Stimulated activated naive CD8-positive, alpha-beta T cell treated with anti-CD3 and anti-CD28 coated beads, Interleukin-15, Interleukin-2, amounts not matched to agents 100 ng/mL and 50 ng/mL, for 24 hours (primary cell): ENCODE measurements around the gene NUP107.

ENCODE experiments used
- H3K27ac Mint-ChIP-seq: one replicate; pipeline ENCODE4 v1.8.0; 2021; ENCODE audit warnings: mild to moderate bottlenecking, mixed read lengths
- H3K27me3 Mint-ChIP-seq: one replicate; pipeline ENCODE4 v1.8.0; 2021; ENCODE audit warnings: mixed read lengths
- H3K36me3 Mint-ChIP-seq: one replicate; pipeline ENCODE4 v1.8.0; 2021; ENCODE audit warnings: low read depth, mixed read lengths
- H3K4me1 Mint-ChIP-seq: one replicate; pipeline ENCODE4 v1.8.0; 2021; ENCODE audit warnings: low read depth, mixed read lengths
- H3K4me3 Mint-ChIP-seq: one replicate; pipeline ENCODE4 v1.8.0; 2021; ENCODE audit warnings: mild to moderate bottlenecking, mixed read lengths
- H3K9me3 Mint-ChIP-seq: one replicate; pipeline ENCODE4 v1.8.0; 2021; ENCODE audit warnings: mixed read lengths

The NUP107 gene

GRCh38 chr12:68755536-68756243 is 68.9 kb downstream of the NUP107 start:
- Mint-ChIP-seq H3K9me3 (no peaks in the 10 kb centered on the region), H3K27me3 (no peaks in the 10 kb centered on the region), H3K4me3 (no peak overlapping the region), H3K27ac (no peak overlapping the region), H3K4me1 (no peaks in the 10 kb centered on the region), H3K36me3 (peaks cover 66% of the 10 kb centered on the region)

DNA sequence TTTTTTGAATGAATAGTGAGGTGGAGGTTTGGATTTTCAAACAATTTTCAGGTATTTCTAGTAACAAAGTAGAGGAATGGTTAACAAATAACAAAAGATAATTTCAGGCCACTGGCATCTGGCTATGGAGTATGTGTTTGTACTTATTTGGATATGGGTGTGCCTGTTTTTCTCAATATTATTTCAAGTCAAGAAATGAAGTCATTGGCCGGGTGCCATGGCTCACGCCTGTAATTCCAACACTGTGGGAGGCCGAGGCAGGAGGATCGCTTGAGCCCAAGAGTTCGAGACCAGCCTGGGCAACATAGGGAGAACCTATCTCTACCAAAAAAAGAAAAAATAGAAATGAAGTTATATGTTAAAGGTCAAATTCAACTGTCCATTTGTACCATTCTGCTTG is 73.1 kb downstream of the NUP107 start:
- Mint-ChIP-seq H3K36me3 (peaks cover 67% of the 10 kb centered on the region), H3K9me3 (no peaks in the 10 kb centered on the region), H3K4me1 (no peaks in the 10 kb centered on the region), H3K27ac (no peak overlapping the region), H3K4me3 (no peak overlapping the region), H3K27me3 (no peaks in the 10 kb centered on the region)

DNA sequence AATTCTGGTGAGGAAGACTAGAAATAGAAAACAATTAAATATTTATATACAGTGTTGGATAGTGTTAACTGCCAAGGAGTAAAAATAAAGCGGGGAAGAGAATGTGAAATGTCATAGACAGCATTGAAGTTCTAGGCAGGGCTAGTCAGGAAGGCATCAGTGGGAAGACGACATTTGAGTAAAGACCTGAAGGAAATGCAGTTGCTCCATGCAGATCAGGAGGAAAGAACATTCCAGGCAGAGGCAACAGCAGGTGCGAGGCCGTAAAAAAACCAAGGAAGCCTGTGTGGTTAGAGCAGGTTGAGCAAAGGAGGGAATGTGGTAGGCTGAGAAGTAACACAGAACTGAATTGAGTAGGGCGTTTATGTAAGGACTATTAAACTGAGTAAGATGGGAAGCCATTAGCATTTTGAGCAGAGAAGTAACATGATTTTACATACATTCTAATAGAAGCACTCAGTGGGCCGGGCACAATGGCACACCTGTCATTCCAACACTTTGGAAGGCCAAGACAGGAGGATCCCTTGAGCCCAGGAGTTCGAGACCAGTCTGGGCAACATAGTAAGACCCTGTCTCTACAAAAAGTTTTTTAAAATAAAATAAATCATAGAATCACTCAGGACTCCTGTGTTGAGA is 74.1 kb downstream of the NUP107 start:
- no peaks in the 10 kb centered on the region for H3K4me1 Mint-ChIP-seq
- H3K4me3 Mint-ChIP-seq = no peak overlapping the region
- H3K27ac Mint-ChIP-seq = no peak overlapping the region
- H3K9me3 Mint-ChIP-seq = no peaks in the 10 kb centered on the region
- no peaks in the 10 kb centered on the region for H3K27me3 Mint-ChIP-seq
- peaks cover 59% of the 10 kb centered on the region for H3K36me3 Mint-ChIP-seq

GRCh38 chr12:68761442-68761812 is 74.6 kb downstream of the NUP107 start:
- H3K9me3 Mint-ChIP-seq = no peaks in the 10 kb centered on the region
- H3K36me3 Mint-ChIP-seq = peaks cover 54% of the 10 kb centered on the region
- H3K27ac Mint-ChIP-seq = no peak overlapping the region
- no peaks in the 10 kb centered on the region for H3K27me3 Mint-ChIP-seq
- no peaks in the 10 kb centered on the region for H3K4me1 Mint-ChIP-seq
- H3K4me3 Mint-ChIP-seq = no peak overlapping the region

- H3K27ac Mint-ChIP-seq = no peak overlapping the region
- no peaks in the 10 kb centered on the region for H3K4me1 Mint-ChIP-seq
- no peak overlapping the region for H3K4me3 Mint-ChIP-seq
- H3K27me3 Mint-ChIP-seq = no peaks in the 10 kb centered on the region
- H3K36me3 Mint-ChIP-seq = peaks cover 52% of the 10 kb centered on the region
- no peaks in the 10 kb centered on the region for H3K9me3 Mint-ChIP-seq
Measured at GRCh38 chr12:68761901-68762630, 75.3 kb downstream of the NUP107 start.

DNA sequence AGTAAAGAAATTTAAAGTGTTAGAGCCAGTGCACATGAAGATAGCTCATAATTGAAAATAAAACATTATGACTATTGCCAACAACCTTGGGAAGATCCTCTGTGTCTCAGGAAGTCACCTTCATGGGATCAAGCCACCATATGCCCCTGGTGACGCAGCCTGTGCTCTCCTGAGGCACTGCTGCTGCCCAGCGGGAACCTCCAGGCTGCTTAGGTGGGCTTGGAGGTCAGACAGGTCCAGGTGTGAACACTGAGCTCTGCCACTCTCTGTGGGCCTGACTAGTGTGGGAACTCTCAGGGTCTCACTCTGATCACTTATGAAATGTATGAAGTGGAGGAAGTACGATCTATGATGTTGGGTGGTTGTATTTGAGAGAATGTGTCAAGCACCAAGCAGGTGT is 75.9 kb downstream of the NUP107 start:
- Mint-ChIP-seq H3K36me3 (peaks cover 48% of the 10 kb centered on the region), H3K27ac (no peak overlapping the region), H3K4me3 (no peak overlapping the region), H3K27me3 (no peaks in the 10 kb centered on the region), H3K9me3 (no peaks in the 10 kb centered on the region), H3K4me1 (no peaks in the 10 kb centered on the region)

DNA sequence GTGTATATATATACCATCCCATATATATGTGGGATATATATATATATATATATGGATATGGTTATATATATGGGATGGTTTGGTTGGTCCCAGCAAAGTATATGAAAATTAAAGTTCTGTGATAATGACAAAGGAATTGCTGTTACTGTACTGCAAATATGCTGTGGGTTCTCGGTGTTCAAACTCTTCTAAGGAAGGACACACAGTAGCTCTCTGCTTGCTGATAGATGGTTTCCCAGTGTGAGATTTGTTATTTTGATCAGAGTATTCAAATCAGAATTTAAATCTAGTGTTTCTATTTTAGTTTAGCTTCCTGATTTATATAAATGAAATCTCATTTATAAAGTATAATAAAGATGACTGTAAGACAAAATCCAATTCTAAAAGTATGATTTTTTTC is 78.9 kb downstream of the NUP107 start:
- no peak overlapping the region for H3K4me3 Mint-ChIP-seq
- no peak overlapping the region for H3K27ac Mint-ChIP-seq
- no peaks in the 10 kb centered on the region for H3K27me3 Mint-ChIP-seq
- H3K4me1 Mint-ChIP-seq = no peaks in the 10 kb centered on the region
- no peaks in the 10 kb centered on the region for H3K9me3 Mint-ChIP-seq
- H3K36me3 Mint-ChIP-seq = peaks cover 33% of the 10 kb centered on the region

- no peaks in the 10 kb centered on the region for H3K9me3 Mint-ChIP-seq
- no peaks in the 10 kb centered on the region for H3K4me1 Mint-ChIP-seq
- no peak overlapping the region for H3K4me3 Mint-ChIP-seq
- no peak overlapping the region for H3K27ac Mint-ChIP-seq
- H3K27me3 Mint-ChIP-seq = no peaks in the 10 kb centered on the region
- peaks cover 27% of the 10 kb centered on the region for H3K36me3 Mint-ChIP-seq
Measured at GRCh38 chr12:68766646-68767045, 79.9 kb downstream of the NUP107 start.

GRCh38 chr12:68767191-68767590 is 80.4 kb downstream of the NUP107 start:
- Mint-ChIP-seq H3K4me3 (no peak overlapping the region), H3K9me3 (no peaks in the 10 kb centered on the region), H3K27me3 (no peaks in the 10 kb centered on the region), H3K36me3 (peaks cover 22% of the 10 kb centered on the region), H3K4me1 (no peaks in the 10 kb centered on the region), H3K27ac (no peak overlapping the region)

- Mint-ChIP-seq H3K4me1 (peaks cover 12% of the 10 kb centered on the region), H3K4me3 (no peak overlapping the region), H3K27ac (no peak overlapping the region), H3K9me3 (no peaks in the 10 kb centered on the region), H3K27me3 (no peaks in the 10 kb centered on the region), H3K36me3 (peaks cover 16% of the 10 kb centered on the region)
Measured at GRCh38 chr12:68768431-68768939, 81.7 kb downstream of the NUP107 start.

DNA sequence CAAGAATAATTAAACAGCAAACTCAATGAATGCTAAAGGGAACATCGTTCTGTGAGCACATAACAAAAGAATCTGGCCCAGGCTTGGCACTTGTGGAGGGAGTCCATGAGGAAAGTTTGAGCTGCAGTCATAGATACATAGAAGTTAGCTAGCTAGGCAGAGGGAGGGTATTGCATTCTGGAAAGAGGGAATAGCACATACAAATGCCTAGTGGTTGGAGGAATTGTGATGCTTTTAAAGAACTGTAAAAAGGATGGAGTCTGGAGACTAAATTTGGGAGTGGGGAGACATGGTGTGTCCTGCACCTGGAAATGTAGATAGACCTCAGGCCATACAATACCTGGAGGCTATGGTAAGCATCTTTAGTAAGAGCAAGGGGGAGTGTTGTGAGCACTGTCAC is 83.2 kb downstream of the NUP107 start:
- no peaks in the 10 kb centered on the region for H3K27me3 Mint-ChIP-seq
- peak overlapping the region; percentile 4 for H3K27ac Mint-ChIP-seq
- no peaks in the 10 kb centered on the region for H3K9me3 Mint-ChIP-seq
- H3K4me1 Mint-ChIP-seq = peaks cover 19% of the 10 kb centered on the region
- no peak overlapping the region for H3K4me3 Mint-ChIP-seq
- peaks cover 4% of the 10 kb centered on the region for H3K36me3 Mint-ChIP-seq

DNA sequence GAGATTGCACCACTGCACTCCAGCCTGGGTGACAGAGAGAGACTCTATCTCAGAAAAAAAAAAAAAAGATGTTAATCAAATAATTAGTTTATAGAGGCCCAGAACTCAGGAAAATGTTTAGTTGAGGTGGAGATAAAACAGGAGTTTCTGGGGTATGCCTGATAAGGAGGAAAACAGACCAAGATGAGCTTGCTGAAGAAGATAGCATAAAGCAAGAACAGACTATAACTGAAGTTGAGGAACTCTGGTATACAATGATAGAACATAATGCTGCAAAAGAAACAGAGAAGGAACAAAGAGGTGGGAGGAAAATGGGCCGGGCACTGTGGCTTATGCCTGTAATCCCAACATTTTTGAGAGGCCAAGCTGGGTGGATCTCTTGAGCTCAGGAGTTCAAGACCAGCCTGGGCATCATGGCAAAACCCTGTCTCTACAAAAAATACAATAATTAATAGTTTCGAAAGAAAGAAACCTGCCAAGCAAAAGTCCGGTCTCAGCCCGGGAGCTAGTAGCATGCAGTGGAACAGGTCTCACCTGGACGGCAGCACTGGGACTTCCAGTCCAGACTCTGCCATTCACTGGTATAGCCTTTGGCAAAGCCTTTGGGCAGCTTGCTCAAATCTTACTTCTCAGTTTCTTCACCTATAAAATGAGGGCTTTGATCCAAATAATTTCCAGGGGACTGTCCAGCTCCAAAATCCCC is 84.6 kb downstream of the NUP107 start:
- Mint-ChIP-seq H3K9me3 (no peaks in the 10 kb centered on the region), H3K4me1 (peaks cover 19% of the 10 kb centered on the region), H3K27ac (no peak overlapping the region), H3K36me3 (peaks cover 4% of the 10 kb centered on the region), H3K4me3 (no peak overlapping the region), H3K27me3 (no peaks in the 10 kb centered on the region)

GRCh38 chr12:68772714-68773113 is 85.9 kb downstream of the NUP107 start:
- H3K27ac Mint-ChIP-seq = peak overlapping the region; percentile 15
- no peaks in the 10 kb centered on the region for H3K27me3 Mint-ChIP-seq
- no peaks in the 10 kb centered on the region for H3K36me3 Mint-ChIP-seq
- peaks cover 19% of the 10 kb centered on the region for H3K4me1 Mint-ChIP-seq
- peak overlapping the region; percentile 47 for H3K4me3 Mint-ChIP-seq
- H3K9me3 Mint-ChIP-seq = no peaks in the 10 kb centered on the region

GRCh38 chr12:68773582-68773981 is 86.8 kb downstream of the NUP107 start:
- no peak overlapping the region for H3K4me3 Mint-ChIP-seq
- no peak overlapping the region for H3K27ac Mint-ChIP-seq
- no peaks in the 10 kb centered on the region for H3K9me3 Mint-ChIP-seq
- peaks cover 19% of the 10 kb centered on the region for H3K4me1 Mint-ChIP-seq
- no peaks in the 10 kb centered on the region for H3K36me3 Mint-ChIP-seq
- no peaks in the 10 kb centered on the region for H3K27me3 Mint-ChIP-seq

DNA sequence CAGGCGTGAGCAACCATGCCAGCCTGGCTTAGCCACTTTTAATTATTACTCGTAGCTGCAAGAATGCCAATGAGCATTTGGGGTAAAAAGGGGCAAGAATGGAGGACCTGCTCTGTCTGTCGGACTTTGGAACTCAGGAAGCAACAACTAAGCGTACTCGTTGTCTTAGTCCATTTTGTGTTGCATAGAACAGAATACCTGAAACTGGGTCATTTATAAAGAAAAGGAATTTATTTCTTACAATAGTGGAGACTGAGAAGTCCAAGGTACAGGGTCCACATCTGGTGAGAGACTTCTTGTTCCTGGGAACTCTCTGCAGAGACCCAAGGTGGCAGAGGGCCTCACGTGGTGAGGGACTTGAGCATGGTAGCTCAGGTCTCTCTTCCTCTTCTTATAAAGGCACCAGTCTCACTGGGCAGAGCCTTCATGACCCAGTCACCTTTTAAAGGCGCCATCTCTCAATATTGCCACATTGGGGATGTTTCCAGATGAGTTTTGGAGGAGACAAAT is 88.4 kb downstream of the NUP107 start:
- Mint-ChIP-seq H3K36me3 (no peaks in the 10 kb centered on the region), H3K27ac (no peak overlapping the region), H3K4me1 (peaks cover 19% of the 10 kb centered on the region), H3K27me3 (no peaks in the 10 kb centered on the region), H3K4me3 (no peak overlapping the region), H3K9me3 (no peaks in the 10 kb centered on the region)
